Inferior parietal cortex (tissue), 1 donor: ENCODE results near the gene POLL.

Experiments
- DNase-seq: peaks from one replicate; pipeline ENCODE4 v3.0.0-alpha.2; 2016; ENCODE audit errors: extremely low spot score

POLL gene

DNA sequence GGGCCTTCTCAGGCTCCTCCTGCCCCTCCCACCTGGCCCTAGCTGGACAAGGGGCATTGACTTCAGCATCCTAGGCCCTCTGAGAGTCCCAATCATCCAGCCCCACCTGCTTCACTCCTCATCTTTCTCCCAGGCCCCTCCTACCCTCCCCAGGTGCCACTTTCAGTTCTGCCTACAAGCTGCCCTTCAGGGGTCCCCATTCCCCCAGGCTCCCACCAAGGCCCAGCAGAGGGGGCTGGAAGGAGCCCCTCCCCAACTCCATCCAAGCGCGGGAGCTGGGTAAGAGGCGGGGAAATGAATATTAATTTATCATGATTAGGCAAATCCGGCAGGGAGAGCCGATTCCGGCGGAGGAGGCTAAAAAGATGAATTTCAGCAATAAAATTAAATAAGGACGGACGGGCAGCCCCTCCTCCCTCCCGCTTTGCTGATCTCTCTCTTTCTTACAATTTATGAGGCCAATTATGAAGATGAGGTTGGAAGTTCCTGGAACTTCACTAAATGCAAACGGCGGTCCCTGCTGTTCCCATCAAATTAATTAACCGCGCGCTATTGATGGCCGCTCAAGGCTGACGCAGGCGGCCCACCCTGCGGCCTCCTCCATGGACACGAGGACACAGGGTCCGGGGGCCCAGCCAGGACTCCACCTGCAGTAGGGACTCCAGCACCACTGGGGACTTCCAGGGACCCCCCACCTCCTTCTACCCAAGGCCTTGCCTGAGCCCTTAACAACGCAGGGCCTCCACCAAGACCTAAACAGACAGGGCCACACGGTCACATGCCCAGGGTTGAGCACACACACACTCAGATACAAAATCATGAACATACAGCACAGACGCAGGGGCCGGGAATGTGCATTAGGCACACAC is 13.9 kb downstream of the POLL start:
- DNase-seq, result no peak

DNA sequence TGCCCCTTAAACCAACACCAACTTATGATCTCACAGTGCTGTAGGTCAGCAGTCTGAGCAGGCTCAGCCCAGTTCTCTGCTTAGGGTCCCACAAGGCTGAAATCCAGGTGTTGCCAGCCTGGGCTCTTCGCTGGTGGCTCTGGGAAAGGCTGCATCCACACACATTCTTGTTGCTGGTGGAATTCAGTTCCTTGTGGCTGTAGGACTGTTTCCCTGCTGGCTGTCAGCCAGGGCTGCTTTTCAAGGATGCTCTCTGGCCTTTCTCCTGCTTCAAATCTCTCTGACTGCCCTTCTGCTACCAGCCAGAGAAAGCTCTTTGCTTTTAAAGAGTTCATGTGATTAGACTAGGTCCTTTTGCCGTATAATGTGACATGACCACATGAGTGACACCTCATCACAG is 15.3 kb downstream of the POLL start:
- DNase-seq, result no peak

DNA sequence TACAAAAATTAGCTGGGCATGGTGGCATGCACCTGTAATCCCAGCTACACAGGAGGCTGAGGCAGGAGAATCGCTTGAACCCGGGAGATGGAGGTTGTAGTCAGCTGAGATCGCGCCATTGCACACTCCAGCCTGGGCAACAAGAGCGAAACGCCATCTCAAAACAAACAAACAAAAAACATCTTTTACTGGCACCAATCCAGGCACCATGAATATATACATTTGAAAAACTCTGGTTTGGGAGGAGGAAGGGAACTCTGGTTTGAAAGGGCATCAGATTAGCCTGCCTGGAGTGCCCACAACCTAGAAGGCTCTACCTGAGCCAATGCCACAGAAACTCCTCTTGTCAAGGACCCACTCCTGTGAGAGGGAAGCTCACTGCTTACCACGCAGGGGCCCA is 15.9 kb downstream of the POLL start:
- no peak for DNase-seq

GRCh38 chr10:101571271-101571925 is 16.7 kb downstream of the POLL start:
- DNase-seq, result no peak

DNA sequence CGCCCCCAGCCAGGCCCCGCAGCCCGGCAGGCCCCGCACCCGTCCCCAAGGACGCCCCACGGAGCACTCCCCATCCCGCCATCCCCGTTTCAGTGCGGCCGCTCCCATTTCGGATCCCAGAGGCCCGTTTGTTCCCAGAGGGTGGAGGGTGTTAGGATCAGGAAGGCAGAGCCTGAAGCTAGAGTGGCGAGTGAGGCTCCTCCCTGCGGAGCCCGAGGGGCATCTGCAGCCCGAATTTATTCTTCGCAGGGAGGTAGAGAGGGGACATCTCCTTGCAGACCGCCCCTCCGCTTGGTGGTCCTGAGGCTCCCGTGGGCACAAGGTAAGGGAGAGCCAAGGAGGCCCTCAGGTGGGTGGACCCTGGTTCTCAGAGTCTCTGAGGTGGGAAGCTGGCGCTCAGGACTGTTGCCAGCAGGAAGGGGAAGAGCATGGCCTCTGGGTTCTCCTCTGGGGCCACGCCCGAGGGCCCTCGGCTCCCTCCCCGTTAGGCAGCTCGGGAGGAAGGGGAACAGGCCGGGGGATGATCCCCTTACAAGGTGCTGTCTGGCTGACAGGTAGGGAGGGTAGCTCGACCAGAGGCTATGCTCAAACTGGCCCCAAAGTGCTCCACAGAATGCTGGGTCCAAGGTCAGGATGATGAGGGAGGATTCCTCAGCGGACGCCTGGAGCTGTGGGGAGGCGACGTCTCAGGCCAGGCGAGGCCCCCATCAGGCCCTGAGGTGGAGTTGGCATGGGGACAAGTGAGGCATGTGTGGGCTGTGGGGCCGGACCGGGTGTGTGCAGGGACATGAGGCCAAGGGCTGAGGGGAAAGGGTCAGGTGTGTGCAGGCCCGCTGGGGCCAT is 17.4 kb downstream of the POLL start:
- DNase-seq, result no peak

GRCh38 chr10:101569622-101570427 is 18.2 kb downstream of the POLL start:
- peak; percentile 75 for DNase-seq

DNA sequence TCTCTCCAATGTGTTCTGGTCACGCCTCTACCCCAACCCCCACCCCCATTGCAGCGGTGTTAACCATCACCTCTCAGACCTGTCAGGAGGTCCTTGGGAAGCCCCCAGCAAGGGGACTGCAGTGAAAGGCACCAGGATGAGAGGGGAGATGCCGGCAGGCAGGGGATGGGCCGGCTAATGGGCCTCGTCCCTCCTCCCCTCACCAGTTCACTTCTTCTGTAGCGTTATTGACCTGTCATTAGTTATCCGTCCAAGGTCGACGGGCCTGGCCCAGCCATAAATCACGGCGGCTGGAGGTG is 18.8 kb downstream of the POLL start:
- DNase-seq, result no peak

GRCh38 chr10:101568054-101568745 is 19.9 kb downstream of the POLL start:
- DNase-seq, result no peak

- DNase-seq, result no peak
Observed at GRCh38 chr10:101567165-101568006, 20.7 kb downstream of the POLL start.

DNA sequence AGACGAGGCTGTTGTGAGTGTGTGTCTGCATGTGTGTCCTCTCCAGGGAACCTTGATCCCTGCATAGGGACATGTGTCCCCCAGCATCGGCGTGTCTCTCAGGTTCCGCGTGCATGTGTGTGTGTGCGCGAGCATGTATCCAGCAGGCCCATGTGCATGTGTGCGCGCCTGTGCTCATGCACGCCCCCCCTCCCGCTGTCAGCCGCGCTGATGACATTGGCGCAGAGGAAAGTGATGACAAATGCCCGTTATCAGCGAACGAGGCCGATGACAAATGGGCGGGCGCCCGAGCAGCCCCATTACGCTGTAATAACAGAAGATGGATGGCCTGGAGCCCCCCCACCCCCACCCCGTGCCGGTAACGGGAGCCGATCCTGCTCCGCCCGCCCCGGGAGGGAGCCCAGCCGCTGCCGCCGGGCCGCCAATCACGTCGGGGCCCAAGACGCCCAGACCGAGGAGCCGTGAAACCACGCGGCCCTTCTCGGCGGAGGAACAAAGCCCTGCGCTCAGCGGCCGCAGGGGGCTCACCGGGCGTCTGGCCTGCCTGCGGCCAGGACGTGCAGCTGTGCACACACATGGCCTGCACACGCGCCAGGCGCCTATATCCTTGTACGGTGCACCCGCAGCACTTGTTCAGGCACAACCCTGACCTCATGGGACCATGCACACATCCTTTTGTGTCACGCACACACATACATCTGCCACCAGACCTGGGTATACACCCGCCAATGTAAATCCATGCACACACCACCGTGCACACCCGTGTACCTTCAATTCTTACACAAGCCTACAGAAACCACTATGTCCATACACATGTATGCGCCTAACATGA is 21.5 kb downstream of the POLL start:
- no peak for DNase-seq

DNA sequence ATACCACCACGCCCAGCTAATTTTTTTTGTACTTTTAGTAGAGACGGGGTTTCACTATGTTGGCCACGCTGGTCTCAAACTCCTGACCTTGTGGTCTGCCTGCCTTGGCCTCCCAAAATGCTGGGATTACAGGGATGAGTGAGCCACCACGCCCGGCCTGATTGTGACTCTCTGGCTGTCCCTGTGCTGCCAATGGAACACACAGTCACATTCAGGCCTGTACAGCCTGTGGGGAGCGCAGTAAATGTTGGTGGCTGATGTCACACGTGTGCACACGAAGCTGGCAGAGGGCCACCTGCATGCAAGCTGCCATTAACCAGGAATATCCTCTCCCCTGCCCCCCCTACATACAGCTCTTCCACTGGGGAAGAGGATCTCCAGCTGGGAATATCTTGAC is 22.1 kb downstream of the POLL start:
- no peak for DNase-seq

DNA sequence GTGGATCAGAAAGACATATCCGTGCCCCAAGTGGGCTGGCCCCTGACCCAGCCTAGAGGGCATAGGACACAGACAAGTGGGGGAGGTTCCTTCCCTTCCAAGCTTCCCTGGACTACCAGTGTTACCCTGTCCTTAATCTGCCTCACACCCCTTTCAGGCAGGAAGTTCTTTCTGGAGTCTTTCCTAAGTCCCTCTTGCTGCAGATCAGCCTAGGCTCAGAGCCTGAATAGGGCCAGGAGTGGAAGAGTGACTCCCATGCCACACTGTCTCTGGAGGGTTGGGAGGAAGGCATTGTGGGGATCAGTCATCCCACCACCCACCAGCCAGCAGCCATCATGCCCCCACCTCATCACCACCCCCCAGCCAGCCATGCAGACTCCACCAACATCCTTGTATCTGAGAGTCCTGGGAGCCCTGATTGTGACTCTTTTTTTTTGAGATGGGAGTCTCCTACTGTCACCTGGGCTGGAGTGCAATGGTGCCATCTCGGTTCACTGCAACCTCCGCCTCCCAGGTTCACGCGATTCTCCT is 22.6 kb downstream of the POLL start:
- DNase-seq, result no peak

- no peak for DNase-seq
Observed at GRCh38 chr10:101564490-101564991, 23.5 kb downstream of the POLL start.

- no peak for DNase-seq
Observed at GRCh38 chr10:101563497-101564040, 24.5 kb downstream of the POLL start.

- no peak for DNase-seq
Observed at GRCh38 chr10:101563007-101563406, 25.1 kb downstream of the POLL start.

- no peak for DNase-seq
Observed at GRCh38 chr10:101562231-101562630, 25.8 kb downstream of the POLL start.

GRCh38 chr10:101561068-101561915 is 26.8 kb downstream of the POLL start:
- DNase-seq, result no peak
